GM12878 (cell line): ENCODE results near the gene FLNC. TPM values are rescaled to one million over a fixed set of nuclear protein-coding genes. Genes with fewer than 3 reads are reported as not detected.

Experiments
- ATAC-seq: fragments of 200-7000 bp; cut with Tn5 transposase; 3 replicates; pipeline ENCODE4 v1.9.1; 2020; ENCODE audit warnings: mild to moderate bottlenecking, moderate library complexity
- BruUV-seq: library from RNA; stranded (reverse); fragments of 400-500 nt; replicated peaks from 2 replicates; lab custom pipeline; 2021; lab: Mats Ljungman, UMichigan
- CTCF ChIA-PET: fragments of 300-600 bp; sonication (Branson Sonifier 250); formaldehyde crosslinking; extraction: SDS; loops from one replicate; lab custom pipeline; 2021; ENCODE audit warnings: inconsistent platforms; lab: Yijun Ruan, JAX
- POLR2A ChIA-PET: fragments of 350-600 bp; formaldehyde crosslinking; extraction: SDS; loops from one replicate; lab custom pipeline; 2021; ENCODE audit warnings: inconsistent platforms; lab: Charles Lee
- RAD21 ChIA-PET: fragments of 300-600 bp; sonication (Branson Sonifier 250); formaldehyde crosslinking; loops from one replicate; lab custom pipeline; 2023; ENCODE audit warnings: antibody characterized with exemption; ENCODE audit not compliant: unreplicated experiment; lab: Charles Lee
- SMC1A ChIA-PET: fragments of 300-600 bp; sonication (Branson Sonifier 250); formaldehyde crosslinking; loops from one replicate; lab custom pipeline; 2023; ENCODE audit not compliant: unreplicated experiment, uncharacterized antibody; lab: Charles Lee
- DNase-seq: peaks from one replicate; pipeline ENCODE4 v3.0.0-alpha.2; 2011; ENCODE audit warnings: low read depth, low spot score
- FAIRE-seq: peaks from 3 replicates; lab custom pipeline; 2011; peaks lifted over from hg19 to GRCh38; lab: Jason Lieb, UNC
- H2AFZ ChIP-seq: 2 replicates; pipeline ENCODE4 v1.6.0; 2011; ENCODE audit warnings: low read depth, low read length, control low read depth; ENCODE audit not compliant: control insufficient read depth
- H3K27ac ChIP-seq: 2 replicates; pipeline ENCODE4 v1.5.1; 2011; ENCODE audit warnings: control low read depth; ENCODE audit not compliant: control insufficient read depth, insufficient read depth
- H3K27me3 ChIP-seq, 2 experiments: replicated peaks in 1 of 2; 2 replicates each; pipeline versions ENCODE4 v1.6.0 to v1.6.1; 2011; ENCODE audit warnings: low read length in 1 of 2; ENCODE audit not compliant: control insufficient read depth in 2 of 2, insufficient read depth in 2 of 2
- H3K36me3 ChIP-seq, 2 experiments: 2 replicates each; pipeline ENCODE4 v1.5.1; 2011; ENCODE audit warnings: low read length in 1 of 2; ENCODE audit not compliant: control insufficient read depth in 2 of 2, insufficient read depth in 2 of 2
- H3K4me1 ChIP-seq: 2 replicates; pipeline ENCODE4 v1.6.1; 2011; ENCODE audit warnings: mild to moderate bottlenecking, low read length, moderate library complexity, mixed read lengths; ENCODE audit not compliant: control insufficient read depth, insufficient read depth
- H3K4me2 ChIP-seq: 2 replicates; pipeline ENCODE4 v1.6.0; 2011; ENCODE audit warnings: control low read depth; ENCODE audit not compliant: control insufficient read depth, insufficient read depth
- H3K4me3 ChIP-seq: fragments of 200-600 bp; sonication (generic); 2 replicates; pipeline ENCODE4 v1.5.1; 2016
- H3K79me2 ChIP-seq: 2 replicates; pipeline ENCODE4 v1.6.0; 2011; ENCODE audit warnings: low read length; ENCODE audit not compliant: control insufficient read depth, insufficient read depth
- H3K9ac ChIP-seq: 2 replicates; pipeline ENCODE4 v1.8.0; 2011; ENCODE audit warnings: low read length, control low read depth, mixed read lengths; ENCODE audit not compliant: control insufficient read depth, insufficient read depth
- H3K9me3 ChIP-seq: replicated peaks from 3 replicates; pipeline ENCODE4 v1.5.1; 2011; ENCODE audit warnings: mild to moderate bottlenecking, low read length; ENCODE audit not compliant: control insufficient read depth, insufficient read depth
- H4K20me1 ChIP-seq: 2 replicates; pipeline ENCODE4 v1.6.0; 2011; ENCODE audit not compliant: control insufficient read depth, insufficient read depth
- BCL3 ChIP-seq: IDR thresholded peaks from 2 replicates; pipeline ENCODE4 v1.6.1; 2011; ENCODE audit warnings: borderline replicate concordance, low read depth, mild to moderate bottlenecking, moderate library complexity, low read length; ENCODE audit not compliant: insufficient read depth, poor library complexity, severe bottlenecking
- CTCF ChIP-seq, 3 experiments: IDR thresholded peaks in 2 of 3; conservative IDR thresholded peaks in 1 of 3; 2 replicates each; pipeline ENCODE4 v1.5.1; 2011; ENCODE audit warnings: low read depth in 3 of 3, low read length in 3 of 3, mild to moderate bottlenecking in 3 of 3, control low read depth in 2 of 3, moderate library complexity in 2 of 3, inconsistent platforms in 1 of 3, mixed read lengths in 1 of 3; ENCODE audit not compliant: control insufficient read depth in 2 of 3, insufficient read depth in 1 of 3; ENCODE audit errors: extremely low read depth in 1 of 3
- EGR1 ChIP-seq, 2 experiments: IDR thresholded peaks; 1 replicate in 1 of 2; 2 replicates in 1 of 2; pipeline ENCODE4 v1.6.1; 2011 to 2012; ENCODE audit warnings: low read depth in 2 of 2, low read length in 2 of 2, borderline replicate concordance in 1 of 2, mild to moderate bottlenecking in 1 of 2, moderate library complexity in 1 of 2
- FOXM1 ChIP-seq: IDR thresholded peaks from 2 replicates; pipeline ENCODE4 v1.6.1; 2012; ENCODE audit warnings: low read depth, mild to moderate bottlenecking, inconsistent platforms, low read length, moderate library complexity
- GATAD2B ChIP-seq: fragments of 450-650 bp; conservative IDR thresholded peaks from 2 replicates; pipeline ENCODE4 v1.6.1; 2017; ENCODE audit warnings: low read depth, mild to moderate bottlenecking, moderate library complexity
- KLF5 ChIP-seq: fragments of 450-650 bp; IDR thresholded peaks from 2 replicates; pipeline ENCODE4 v1.6.1; 2014; ENCODE audit warnings: mild to moderate bottlenecking; ENCODE audit not compliant: partially characterized antibody
- MEF2B ChIP-seq: fragments of 450-650 bp; IDR thresholded peaks from 2 replicates; pipeline ENCODE4 v1.6.1; 2018; ENCODE audit warnings: mild to moderate bottlenecking, moderate library complexity; ENCODE audit not compliant: partially characterized antibody, poor library complexity, severe bottlenecking
- MXI1 ChIP-seq: fragments of 150-350 bp; IDR thresholded peaks from 2 replicates; pipeline ENCODE4 v1.6.1; 2011; ENCODE audit warnings: low read depth, mild to moderate bottlenecking, inconsistent platforms, low read length, improper control_type of control experiment
- NBN ChIP-seq: fragments of 450-650 bp; IDR thresholded peaks from 2 replicates; pipeline ENCODE4 v1.6.1; 2016
- NR2C1 ChIP-seq: fragments of 450-650 bp; IDR thresholded peaks from 2 replicates; pipeline ENCODE4 v1.6.1; 2017; ENCODE audit warnings: antibody characterized with exemption, mild to moderate bottlenecking, moderate library complexity
- RB1 ChIP-seq: fragments of 450-650 bp; formaldehyde crosslinking; IDR thresholded peaks from 2 replicates; pipeline ENCODE4 v1.6.1; 2017; ENCODE audit warnings: mild to moderate bottlenecking, borderline replicate concordance
- RELA ChIP-seq: fragments of 450-650 bp; IDR thresholded peaks from 2 replicates; pipeline ENCODE4 v1.8.0; 2014; ENCODE audit warnings: borderline replicate concordance; ENCODE audit not compliant: partially characterized antibody
- SUZ12 ChIP-seq: fragments of 200-600 bp; sonication (generic); IDR thresholded peaks from one replicate; pipeline ENCODE4 v1.6.1; 2018; ENCODE audit warnings: antibody characterized with exemption, mild to moderate bottlenecking; ENCODE audit not compliant: unreplicated experiment
- ZBTB11 ChIP-seq: fragments of 450-650 bp; formaldehyde crosslinking; IDR thresholded peaks from 2 replicates; pipeline ENCODE4 v1.5.0; 2022; ENCODE audit warnings: mild to moderate bottlenecking, missing genetic modification characterization
- ZNF207 ChIP-seq: fragments of 450-650 bp; IDR thresholded peaks from 2 replicates; pipeline ENCODE4 v1.6.1; 2014; ENCODE audit warnings: antibody characterized with exemption, mild to moderate bottlenecking, borderline replicate concordance
- WGBS: methylation state at CpG from one replicate; pipeline ENCODE4 v1.1.6; 2016; ENCODE audit warnings: low lambda C conversion rate; ENCODE audit not compliant: insufficient replicate concordance, insufficient coverage; ENCODE audit errors: missing lambda C conversion rate; 5-methylcytosine and 5-hydroxymethylcytosine counted together
- in situ Hi-C: fragments of 300-500 bp; cut with MboI; formaldehyde crosslinking; loops from 9 replicates; pipeline ENCODE4 v1.14.3; 2018; ENCODE audit warnings: mixed read lengths
- intact Hi-C: fragments of 100-400 bp; cut with micrococcal nuclease; formaldehyde crosslinking; loops from one replicate; pipeline ENCODE4 v1.14.2; 2022; ENCODE audit not compliant: unreplicated experiment
- polyA plus RNA-seq, 11 experiments: library from polyadenylated mRNA; depleted of rRNA in 4 of 11; unstranded in 6 of 11; stranded (reverse) in 5 of 11; fragments of >200 nt; fragmentation: Nextera tagmentation in 4 of 11; fragmentation: Illumina TruSeq in 1 of 11; extraction: Ambion mirVana in 4 of 11; extraction: Trizol in 1 of 11; gene quantifications; 1 replicate in 1 of 11; 2 replicates in 10 of 11; pipeline versions ENCODE4 v1.2.1 to v1.2.3, GENCODE V29; 2011 to 2016; ENCODE audit warnings: inconsistent platforms in 2 of 11, missing spikeins in 2 of 11, low read depth in 1 of 11
- total RNA-seq, 4 experiments: library from RNA; depleted of rRNA in 3 of 4; stranded (reverse); fragments of >200 nt in 3 of 4; fragmentation: Illumina TruSeq in 1 of 4; extraction: Trizol in 1 of 4; gene quantifications; 2 replicates each; pipeline versions ENCODE4 v1.2.1 to v1.2.3, GENCODE V29; 2013 to 2021

The FLNC gene
- total and polyA plus RNA-seq, 10 of the 15 experiments (the other 5 are each of a cell fraction or from before 2014, with no cell fraction given), result 0.01 to 0.21 (median 0.06) TPM; not detected in 3

GRCh38 chr7:128849156-128849515, 18.9 kb downstream of the FLNC start (continued):
- TF ChIP-seq ZNF207, result no peak
- TF ChIP-seq KLF5, result no peak
- no peak for TF ChIP-seq BCL3
- TF ChIP-seq NR2C1, result no peak
- TF ChIP-seq CTCF (IDR thresholded peaks at IDR 0.05 in 2 of 3, conservative IDR thresholded peaks at IDR 0.05 in 1 of 3; ENCODE audit: control insufficient read depth in 2 of 3, extremely low read depth in 1 of 3, insufficient read depth in 1 of 3, low read depth in 3 of 3, low read length in 3 of 3), result no peak

- Histone ChIP-seq H3K4me2 (no peak overlapping the region), H3K27me3 (no peaks in the 10 kb centered on the region), H3K9ac (no peak overlapping the region), H3K27ac (no peak overlapping the region), H4K20me1 (no peaks in the 10 kb centered on the region), H3K4me3 (no peak overlapping the region), H3K79me2 (no peaks in the 10 kb centered on the region), H2AFZ (no peak overlapping the region), H3K9me3 (no peaks in the 10 kb centered on the region), H3K4me1 (no peaks in the 10 kb centered on the region), H3K36me3 (no peaks in the 10 kb centered on the region)
- no peak for DNase-seq
- FAIRE-seq, result no peak
- ATAC-seq, result no peak
- WGBS, result 71% methylated on average over 17 of the region's 18 CpGs
- intact Hi-C loops (no loop called here), in situ Hi-C loops (no loop called here)
- no TSS peak for BruUV-seq
- ChIA-PET CTCF (no interaction called here), RAD21 (interaction anchor here (0.5 kb wide), 1 partner anchor 364 kb away, joined by 4 read pairs; no protein-coding TSS in a partner anchor), POLR2A (no interaction called here), SMC1A (no interaction called here)
- TF ChIP-seq EGR1 (IDR thresholded peaks at IDR 0.05; ENCODE audit: borderline replicate concordance in 1 of 2, low read depth in 2 of 2, low read length in 2 of 2) (no peak), MXI1 (no peak), MEF2B (no peak), RB1 (no peak), RELA (no peak), NBN (no peak), FOXM1 (no peak), ZBTB11 (no peak), GATAD2B (no peak), SUZ12 (no peak)
These were observed 19.7 kb downstream of the FLNC start for GRCh38 chr7:128849804-128850490.
